ENCODE measurements around the gene MGAT2.
A peak's percentile ranks its signal among the peaks of the same experiment; 100 is the strongest.
"Not testable (repeated sequence)": the region's sequence is repeated elsewhere in the genome, so short reads cannot be mapped to it uniquely, and the experiment has no call there.

The MGAT2 gene

DNA sequence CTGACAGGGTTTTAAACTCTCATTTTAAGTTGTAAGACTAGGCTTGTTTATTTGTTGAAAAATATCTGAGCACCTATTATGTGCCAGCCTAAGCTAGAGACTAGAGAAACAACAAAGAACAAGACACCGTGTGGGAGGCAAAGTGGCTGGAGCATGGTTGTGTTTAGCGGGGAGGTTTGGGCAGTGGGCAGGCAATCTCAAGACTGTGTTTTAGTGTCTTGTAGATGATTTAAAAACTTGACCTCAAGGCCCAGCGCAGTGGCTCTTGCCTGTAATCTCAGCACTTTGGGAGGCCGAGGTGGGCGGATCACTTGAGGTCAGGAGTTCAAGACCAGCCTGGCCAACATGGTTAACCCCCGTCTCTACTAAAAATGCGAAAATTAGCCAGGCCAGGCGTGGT is 7.9 kb upstream of the MGAT2 start:
- no peak for DNase-seq

DNA sequence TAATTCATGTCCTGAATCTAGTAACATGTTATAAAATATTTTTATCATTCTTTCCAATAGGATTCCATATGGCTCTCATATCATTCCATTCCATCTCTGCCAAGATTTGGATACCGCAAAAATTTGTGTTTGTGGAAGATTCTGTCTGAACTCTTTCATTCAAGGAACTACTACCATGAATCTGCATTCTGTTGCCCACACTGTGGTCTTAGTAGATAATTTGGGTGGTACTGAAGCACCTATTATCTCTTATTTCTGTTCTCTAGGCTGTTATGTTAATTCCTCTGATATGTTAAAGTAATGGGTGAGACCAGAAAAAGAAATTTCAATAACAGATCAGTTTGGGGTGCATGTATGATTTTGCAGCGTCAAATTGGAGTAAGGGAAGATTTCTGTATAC is 6.4 kb upstream of the MGAT2 start:
- no peak for DNase-seq

DNA sequence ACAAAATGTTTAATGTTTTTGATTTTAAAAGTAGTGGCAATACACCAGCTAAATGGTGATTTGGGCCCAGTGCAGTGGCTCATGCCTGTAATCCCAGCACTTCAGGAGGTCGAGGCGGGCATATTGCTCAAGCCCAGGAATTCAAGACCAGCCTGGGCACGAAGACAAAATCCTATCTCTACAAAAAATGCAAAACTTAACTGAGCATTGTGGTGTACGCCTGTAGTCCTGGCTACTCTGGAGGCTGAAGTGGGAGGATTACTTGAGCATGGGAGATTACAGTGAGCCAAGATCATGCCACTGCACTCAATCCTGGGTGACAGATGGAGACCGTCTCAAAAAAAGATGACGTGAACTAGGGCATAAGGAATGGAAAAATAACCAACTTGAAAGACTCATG is 4.8 kb upstream of the MGAT2 start:
- no peak for DNase-seq

DNA sequence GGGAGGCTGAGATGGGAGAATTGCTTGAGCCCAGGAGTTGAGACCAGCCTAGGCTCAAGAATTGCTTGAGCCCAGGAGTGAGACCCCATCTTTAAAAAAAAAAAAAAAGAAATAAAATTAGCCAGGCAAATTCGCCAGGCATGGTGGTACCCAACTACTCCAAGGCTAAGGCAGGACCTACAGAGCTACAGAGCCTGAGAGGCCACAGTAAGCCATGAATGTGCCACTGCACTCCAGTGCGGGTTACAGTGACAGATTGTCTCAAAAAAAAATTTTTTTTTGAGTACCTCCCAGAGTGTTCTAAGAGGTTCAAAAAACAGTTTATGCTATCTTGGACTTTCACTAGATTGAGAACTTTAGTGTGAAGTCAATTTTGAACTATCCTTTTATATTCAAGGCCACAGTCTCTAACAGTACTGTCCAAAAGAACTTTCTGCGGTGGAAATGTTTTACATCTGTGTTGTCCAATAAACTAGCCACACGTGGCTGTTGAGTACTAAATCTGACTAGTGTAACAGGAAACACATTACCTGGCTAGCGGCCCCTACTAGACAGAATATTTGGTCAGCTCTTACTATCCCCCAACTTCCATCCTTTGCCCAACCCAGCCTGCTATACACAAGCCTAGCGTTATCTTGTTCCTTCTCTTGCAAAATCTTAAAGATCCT is 2.6 kb upstream of the MGAT2 start:
- no peak for DNase-seq

DNA sequence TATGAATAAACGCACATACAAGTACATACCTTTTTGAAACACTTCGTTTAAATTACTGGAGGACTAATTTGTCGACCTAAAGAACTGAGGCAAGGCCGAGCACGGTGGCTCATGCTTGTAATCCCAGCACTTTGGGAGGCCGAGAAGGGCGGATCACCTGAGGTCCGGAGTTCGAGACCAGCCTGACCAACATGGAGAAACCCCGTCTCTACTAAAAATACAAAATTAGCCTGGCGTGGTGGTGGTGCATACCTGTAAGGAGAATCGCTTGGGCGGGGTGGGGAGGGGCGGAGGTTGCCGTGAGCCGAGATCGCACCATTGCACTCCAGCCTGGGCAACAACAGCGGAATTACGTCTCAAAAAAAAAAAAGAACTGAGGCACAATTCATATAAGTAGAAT is 1.3 kb upstream of the MGAT2 start:
- DNase-seq, result not testable (repeated sequence)

DNA sequence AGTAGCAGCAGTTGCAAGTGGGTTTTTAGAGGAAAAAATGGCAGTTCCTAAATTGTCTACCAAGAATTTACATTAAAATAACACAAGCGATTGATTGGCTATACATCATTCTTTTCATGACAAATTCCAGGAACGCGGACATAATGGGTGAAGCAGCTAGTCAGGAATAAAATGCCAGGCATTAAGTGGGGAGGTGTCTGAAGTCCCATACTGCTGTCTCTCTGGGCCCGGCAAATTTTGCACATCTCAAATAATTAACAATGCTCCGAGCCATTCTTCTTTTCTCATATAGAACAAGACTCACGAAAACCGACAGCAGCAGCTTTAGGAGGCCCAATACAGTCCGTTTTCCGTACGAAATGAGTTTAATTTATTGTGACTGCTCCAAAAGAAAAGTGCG is 869 bp upstream of the MGAT2 start:
- no peak for DNase-seq

DNA sequence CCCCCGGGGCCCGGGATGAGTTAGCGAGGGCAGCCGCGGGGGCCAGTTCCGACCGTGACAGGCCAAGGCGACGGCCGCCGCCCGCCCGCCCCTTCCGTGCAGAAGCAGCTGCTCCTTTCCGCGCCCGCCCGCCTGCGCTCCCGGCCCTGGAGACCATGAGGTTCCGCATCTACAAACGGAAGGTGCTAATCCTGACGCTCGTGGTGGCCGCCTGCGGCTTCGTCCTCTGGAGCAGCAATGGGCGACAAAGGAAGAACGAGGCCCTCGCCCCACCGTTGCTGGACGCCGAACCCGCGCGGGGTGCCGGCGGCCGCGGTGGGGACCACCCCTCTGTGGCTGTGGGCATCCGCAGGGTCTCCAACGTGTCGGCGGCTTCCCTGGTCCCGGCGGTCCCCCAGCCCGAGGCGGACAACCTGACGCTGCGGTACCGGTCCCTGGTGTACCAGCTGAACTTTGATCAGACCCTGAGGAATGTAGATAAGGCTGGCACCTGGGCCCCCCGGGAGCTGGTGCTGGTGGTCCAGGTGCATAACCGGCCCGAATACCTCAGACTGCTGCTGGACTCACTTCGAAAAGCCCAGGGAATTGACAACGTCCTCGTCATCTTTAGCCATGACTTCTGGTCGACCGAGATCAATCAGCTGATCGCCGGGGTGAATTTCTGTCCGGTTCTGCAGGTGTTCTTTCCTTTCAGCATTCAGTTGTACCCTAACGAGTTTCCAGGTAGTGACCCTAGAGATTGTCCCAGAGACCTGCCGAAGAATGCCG is 699 bp downstream of the MGAT2 start:
- DNase-seq, result peak; percentile 77

DNA sequence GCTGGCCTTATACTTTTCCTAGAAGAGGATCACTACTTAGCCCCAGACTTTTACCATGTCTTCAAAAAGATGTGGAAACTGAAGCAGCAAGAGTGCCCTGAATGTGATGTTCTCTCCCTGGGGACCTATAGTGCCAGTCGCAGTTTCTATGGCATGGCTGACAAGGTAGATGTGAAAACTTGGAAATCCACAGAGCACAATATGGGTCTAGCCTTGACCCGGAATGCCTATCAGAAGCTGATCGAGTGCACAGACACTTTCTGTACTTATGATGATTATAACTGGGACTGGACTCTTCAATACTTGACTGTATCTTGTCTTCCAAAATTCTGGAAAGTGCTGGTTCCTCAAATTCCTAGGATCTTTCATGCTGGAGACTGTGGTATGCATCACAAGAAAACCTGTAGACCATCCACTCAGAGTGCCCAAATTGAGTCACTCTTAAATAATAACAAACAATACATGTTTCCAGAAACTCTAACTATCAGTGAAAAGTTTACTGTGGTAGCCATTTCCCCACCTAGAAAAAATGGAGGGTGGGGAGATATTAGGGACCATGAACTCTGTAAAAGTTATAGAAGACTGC is 1.5 kb downstream of the MGAT2 start:
- no peak for DNase-seq

DNA sequence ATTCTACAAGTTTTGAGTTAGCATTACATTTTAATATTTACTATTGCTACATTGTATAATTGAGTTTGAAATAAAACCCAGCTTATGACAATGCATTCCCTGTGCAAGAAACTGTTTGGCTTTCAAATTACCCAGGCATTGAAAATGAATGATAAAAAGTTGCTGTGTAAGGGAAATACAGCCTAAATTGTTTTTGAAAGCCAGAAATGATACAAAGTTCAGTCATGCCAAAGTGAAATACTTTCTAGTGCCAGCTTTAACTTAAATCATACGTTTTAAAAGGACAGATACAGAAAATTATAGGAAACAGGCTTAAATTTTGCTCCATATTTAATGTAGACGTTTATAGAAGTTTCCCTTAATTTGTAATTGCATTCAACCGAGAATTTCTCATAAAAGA is 2.8 kb downstream of the MGAT2 start:
- no peak for DNase-seq

DNA sequence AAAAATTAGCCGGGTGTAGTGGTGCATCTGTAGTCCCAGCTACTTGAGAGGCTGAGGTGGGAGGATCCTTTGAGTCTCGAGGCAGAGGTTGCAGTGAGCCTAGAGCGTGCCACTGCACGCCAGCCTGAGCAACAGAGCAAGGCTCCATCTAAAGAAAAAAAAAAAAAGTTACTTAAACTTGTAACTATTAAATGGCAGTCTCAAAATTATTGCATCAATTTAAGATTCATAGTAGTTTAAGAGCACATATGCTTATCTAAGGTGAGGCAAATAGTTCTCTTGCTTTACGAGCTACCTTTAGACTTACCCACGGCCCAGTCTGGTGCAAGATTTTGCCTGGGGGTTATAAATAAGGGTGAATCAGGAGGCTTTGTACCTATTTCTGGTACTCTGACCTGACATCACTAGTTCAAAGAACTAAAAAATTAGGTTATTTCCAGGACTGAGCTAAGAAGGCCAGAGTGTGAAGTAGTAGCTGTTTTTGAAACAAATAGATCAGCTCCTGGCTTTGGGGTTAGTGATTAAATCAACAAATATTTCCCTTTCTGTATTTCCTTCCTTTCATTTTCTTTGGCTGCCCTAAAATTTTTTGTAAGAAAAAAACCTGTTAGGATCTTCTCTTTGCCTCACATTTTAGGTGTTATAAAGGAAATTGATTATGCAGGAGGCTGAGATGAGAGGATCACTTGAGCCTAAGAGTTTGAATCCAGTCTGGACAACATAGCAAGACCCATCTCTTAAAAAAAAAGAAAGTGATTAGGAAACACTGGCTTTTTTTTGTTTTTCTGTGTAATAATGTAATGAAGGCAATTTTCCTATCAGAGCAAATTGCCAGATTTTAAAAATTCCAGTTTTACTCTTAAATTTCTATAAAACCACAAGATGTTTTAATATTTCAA is 3.6 kb downstream of the MGAT2 start:
- no peak for DNase-seq

DNA sequence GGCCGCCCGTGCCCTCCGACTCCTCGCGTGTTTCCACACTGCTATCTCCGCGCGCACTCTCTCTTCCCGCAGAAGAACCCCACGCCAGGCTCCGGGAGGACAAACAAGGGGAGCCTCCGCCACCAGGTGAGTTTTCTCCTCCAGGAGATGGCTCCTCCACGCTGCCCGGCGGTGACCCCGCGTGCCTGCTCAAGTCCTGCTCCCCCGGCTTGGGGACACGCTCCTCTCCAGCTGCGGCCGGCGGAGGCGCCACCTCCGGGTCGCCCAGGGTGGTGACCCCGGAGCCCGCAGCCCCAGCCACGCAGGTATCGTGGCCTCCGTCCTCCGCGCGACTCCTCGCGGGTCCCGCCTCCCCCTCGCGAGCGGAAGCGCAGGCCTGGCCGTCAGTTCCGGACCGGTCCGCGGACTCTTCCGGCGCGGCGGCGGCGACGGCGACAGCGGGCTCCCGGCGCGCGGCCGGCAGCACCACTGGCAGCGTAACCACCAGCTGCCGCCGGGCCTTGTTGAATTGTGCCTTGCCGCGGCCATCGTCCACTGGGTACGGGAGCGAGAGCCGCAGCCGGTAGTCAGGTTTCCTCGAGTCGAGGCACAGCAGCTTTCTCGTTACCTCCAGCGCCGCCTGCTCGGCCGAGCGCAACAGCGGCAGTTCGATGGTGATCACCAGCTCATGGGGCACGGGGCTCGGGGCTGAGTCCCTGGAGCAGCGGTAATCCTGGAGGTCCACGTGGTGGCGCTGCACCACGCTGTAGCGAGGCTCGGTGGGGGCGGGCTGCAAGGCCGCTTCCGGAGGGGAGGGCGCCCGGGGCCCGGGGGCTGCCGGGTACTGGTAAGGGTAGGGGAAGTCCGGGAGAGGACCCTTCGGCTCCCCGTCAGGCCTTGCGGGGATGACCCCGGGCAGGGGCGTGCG is 13.3 kb downstream of the MGAT2 start:
- peak; percentile 97 for DNase-seq

DNA sequence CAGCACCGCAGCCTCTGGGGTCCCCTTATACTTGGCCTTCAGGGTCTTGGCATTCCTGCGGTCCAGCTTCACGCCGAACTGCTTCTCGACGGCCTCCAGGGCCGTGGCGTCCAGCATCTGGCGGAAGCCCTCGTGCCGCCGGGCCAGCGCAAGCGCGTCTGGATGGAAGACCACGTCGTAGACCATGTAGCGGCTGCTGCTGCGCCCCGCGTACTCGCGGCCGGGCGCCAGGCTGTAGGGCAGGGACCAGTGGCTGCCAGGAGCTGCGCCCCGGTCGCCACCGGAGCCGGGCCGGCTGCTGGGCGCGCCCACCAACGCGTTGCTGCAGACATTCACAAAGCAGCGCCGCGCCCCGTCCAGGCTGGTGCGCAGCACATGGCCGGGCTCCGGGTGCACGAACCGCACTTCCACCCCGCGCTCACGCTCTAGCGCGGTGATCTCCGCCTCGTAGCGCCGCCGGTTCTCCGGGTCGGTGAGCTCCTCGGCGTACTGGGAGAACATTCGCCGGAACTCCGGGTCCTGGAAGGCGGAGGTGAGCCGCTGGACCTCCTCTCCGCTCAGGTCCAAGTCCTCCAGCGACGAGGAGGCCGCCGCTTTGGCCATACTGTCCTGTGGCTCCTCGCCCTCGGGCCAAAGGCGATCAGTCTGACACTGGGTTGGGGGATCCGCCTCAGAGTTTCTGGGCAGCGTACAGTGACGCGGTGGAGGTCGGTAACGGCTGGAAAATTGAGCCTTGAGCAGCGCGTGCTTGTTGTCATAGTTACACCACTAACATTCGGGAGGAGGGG is 14.1 kb downstream of the MGAT2 start, which contains the start of gene DNAAF2:
Gene DNAAF2, minus strand, starts transcription at position 698 of the 788 bp plus-strand sequence. Its CDS starts 95 bp downstream, at position 603.
- peak; percentile 69 for DNase-seq

DNA sequence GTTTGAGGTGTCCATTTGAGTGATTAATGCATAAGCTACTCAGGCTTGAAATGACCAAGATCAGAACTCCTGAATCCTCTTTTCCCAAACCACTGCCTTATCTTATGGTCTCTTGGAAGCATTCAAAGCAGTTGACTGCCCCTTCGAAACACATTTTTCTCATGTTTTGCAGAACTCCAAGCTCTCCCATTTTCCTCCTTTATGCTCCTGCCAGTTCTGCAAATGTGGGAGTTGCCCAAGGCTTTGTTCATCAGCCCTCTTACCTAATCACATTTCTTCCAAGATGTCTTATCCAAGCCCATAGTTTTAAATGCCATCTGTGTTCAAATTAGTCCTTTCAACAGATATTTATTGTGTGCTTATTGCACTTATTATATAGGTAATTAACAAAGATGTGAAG is 16.3 kb downstream of the MGAT2 start:
- DNase-seq, result no peak

DNA sequence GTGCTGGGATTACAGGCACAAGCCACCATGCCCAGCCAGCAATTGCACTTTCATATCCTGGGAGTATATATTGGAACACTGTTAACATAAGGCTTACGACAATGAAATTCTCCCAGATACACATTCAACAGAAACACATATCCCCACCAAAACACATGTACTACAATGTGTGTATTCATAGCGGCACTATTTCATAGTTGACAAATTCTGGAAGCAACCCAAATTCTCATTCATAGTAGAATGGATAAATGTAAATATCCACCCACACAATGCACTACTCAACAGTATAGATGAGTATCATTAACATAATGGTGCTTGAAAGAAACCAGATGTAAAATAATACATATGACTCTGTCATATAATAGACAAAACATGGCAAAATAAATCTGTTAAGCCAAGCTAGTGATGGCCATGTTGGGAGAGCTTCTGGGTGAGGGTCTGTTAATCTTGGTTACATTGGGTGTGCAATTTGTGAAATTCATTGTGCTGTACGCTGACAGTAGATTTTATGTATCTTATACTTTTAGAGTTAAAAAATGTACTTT is 17.0 kb downstream of the MGAT2 start:
- DNase-seq, result no peak

DNA sequence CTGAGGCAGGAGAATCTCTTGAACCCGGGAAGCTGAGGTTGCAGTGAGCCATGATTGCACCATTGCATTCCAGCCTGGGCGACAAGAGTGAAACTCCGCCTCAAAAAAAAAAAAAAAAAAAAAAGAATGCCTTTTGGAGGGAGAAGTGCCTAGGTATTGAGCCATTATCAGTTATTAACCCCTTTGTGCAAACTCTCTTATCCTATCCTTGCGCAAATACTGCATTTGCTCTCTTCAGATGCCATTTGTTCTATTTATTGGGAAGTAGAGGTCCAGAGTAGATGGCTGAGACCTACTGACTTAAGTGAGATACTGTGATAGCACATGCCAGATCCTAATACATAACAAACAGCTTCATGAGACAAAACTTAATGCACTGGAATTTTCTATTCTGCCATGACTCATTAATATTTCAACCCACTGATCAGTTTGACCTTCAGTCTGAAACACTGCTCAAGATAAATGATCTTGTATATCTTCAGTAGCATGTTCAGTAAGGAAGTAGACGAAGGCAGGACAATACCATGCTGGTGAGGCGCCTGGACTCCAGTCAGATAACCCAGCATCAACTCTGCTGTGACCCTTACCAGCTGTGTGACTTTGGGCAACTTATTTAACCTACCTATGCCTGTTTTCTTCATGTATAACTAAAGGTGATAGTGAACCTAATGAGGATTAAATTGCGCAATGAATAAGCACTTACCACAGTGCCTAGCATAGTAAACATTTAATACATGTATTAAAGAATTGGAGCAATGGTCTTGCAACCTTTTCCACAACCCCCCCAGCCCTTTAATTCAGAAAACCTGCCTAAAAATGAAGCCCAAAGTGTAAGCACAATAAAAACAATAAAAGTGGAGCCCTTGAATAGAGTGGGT is 20.2 kb downstream of the MGAT2 start:
- DNase-seq, result no peak

DNA sequence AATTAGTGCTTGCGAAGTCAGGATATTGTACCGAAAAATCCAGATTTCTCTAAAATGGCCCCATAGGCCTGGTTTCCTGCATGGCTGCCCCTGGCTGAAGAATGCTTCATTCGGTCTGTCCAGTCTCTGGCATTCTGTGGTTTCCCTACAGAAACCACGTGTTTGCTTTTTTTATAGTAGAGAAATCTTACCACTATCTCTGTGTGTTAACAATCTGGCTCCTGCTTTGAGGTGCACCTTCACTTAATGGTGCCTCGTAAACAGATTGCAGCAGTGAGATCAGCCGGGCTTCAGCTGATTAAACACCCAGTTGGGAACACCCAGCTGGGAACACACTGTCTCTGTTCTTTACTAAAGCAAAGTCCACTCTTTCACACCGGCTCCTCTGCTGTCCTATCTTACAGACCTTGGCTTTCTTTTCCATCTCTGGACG is 21.1 kb downstream of the MGAT2 start:
- no peak for DNase-seq

DNA sequence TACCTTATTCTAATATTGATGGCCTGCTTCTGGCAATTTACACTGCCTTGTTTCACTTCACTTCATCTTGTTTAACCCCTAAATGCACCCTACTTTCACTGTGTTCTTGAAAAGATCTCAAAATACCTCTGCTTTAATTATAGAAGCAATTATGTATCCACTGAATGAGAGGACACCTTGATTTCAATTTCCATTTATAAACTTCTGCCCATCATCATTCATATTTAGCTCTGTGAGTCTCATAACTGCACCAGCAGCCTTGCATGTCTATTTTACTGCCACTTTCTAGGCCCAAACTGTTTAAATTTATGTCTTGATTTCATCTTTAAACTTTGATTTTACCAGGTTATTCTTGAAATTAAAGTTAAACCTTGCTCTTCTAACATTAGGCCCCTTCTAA is 21.6 kb downstream of the MGAT2 start:
- no peak for DNase-seq

DNA sequence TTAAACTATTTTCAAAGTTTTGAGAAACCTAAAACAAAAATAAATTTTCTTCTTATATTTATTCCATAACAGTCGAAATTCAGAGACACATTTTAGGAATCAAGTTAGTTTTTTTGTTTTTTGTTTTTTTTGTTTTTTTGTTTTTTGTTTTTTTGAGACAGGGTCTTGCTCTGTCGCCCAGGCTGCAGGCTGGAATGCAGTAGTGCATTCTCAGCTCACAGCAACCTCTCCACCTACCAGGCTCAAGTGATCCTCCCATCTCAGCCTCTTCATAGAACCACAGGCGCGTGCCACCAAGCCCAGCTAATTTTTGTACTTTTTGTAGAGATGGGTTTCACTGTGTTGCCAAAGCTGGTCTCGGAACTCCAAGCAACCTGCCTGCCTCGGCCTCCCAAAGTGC is 32.9 kb downstream of the MGAT2 start:
- no peak for DNase-seq

DNA sequence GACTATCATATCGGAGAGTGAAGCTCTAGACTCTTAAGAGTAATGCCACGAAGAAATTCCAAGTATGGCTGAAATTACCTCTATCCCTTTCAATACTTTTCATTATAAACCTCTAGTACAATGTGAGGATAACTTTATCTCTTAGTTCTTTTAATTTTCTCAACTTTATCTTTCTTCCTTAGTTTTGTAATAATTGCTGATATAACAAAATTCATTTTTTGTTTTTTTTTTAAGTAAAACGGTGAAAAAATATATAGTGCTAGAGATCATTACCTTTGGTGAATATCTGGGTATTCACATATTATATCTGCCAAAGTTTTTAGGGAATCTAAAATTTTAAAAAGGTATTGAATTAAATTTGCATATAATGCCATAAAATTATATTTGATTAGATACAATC is 33.9 kb downstream of the MGAT2 start:
- no peak for DNase-seq

DNA sequence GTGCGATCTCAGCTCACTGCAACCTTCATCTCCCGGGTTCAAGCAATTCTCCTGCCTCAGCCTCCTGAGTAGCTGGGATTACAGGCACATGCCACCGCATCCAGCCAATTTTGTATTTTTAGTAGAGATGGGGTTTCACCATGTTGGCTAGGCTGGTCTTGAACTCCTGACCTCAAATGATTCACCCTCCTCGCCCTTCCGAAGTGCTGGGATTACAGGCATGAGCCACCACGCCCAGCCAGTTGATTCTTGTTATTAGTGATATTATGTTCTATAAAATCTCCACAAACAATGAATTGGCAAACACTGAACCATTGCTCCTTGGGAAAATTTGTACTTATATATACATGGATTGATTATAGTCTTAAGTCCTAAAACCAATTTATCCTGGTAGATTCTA is 36.9 kb downstream of the MGAT2 start:
- not testable (repeated sequence) for DNase-seq

All from activated CD4-positive, alpha-beta T cell treated with anti-CD3 and anti-CD28 coated beads for 48 hours (primary cell).